ENCODE results near the gene LRGUK. TPM values are rescaled to one million over a fixed set of nuclear protein-coding genes. Genes with fewer than 3 reads are reported as not detected.

LRGUK gene
- polyA plus RNA-seq, 3 donors, result 0.41 TPM; not detected in 2

DNA sequence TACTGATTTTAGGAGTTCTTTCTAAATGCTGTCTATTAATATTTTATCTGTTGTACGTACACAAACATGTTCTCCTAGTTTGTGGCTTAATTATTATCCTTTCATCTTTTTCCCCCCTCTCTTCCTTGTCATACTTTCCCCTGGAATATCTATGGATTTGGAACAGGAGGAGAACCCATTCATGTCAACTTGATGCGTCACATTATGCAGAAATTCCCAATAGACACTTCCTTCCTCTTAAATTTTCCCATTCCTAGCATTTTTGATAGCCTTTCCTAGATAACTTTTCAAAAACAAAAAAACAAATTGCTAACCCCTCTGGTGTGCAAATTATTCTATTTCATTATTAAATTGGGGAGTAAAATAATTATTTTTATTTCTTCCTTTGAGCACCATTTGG is 153.4 kb downstream of the LRGUK start:
- Histone ChIP-seq H3K4me1 (ENCODE audit: control insufficient read depth in 1 of 2, insufficient read depth in 2 of 2, low read length in 2 of 2) (no peaks in the 10 kb centered on the region), H3K9me3 (replicated peaks in 1 of 2; ENCODE audit: control insufficient read depth in 1 of 2, insufficient read depth in 1 of 2, low read length in 2 of 2) (no peaks in the 10 kb centered on the region), H2AFZ (ENCODE audit: insufficient read depth, low read depth, low read length, poor library complexity, severe bottlenecking) (no peak overlapping the region), H4K20me1 (ENCODE audit: insufficient read depth, low read length) (no peaks in the 10 kb centered on the region), H3K9ac (ENCODE audit: insufficient read depth, low read length, poor library complexity, severe bottlenecking) (no peak overlapping the region), H3K27me3 (ENCODE audit: control insufficient read depth in 2 of 2, insufficient read depth in 2 of 2, low read length in 2 of 2) (peaks cover 4 to 16% of the 10 kb centered on the region in 2 donors), H3K79me2 (ENCODE audit: insufficient read depth, low read length) (no peaks in the 10 kb centered on the region), H3K27ac (ENCODE audit: low read depth in 1 of 2, low read length in 2 of 2) (no peak overlapping the region), H3K36me3 (replicated peaks in 1 of 2; ENCODE audit: control insufficient read depth in 1 of 2, insufficient read depth in 2 of 2, low read length in 2 of 2) (no peaks in the 10 kb centered on the region), H3K4me3 (replicated peaks in 1 of 3; ENCODE audit: low read depth in 2 of 3, low read length in 3 of 3) (no peak overlapping the region), H3K4me2 (replicated peaks; ENCODE audit: extremely low read depth, low read length, poor library complexity, severe bottlenecking) (no peak overlapping the region)
- no peak for TF ChIP-seq CTCF (IDR thresholded peaks at IDR 0.05)
- H3K27me3 Mint-ChIP-seq (ENCODE audit: low read depth in 3 of 3), result peaks cover 7 to 15% (median 8%) of the 10 kb centered on the region in 3 donors
- 100% methylated on average over 1 of the region's 2 CpGs for WGBS (ENCODE audit: insufficient coverage)
- DNase-seq, result no peak
- no peak overlapping the region for H3K27ac Mint-ChIP-seq
- intact Hi-C loops (cut with micrococcal nuclease), result no loop called here
- peaks cover 0 to 5% (median 3%) of the 10 kb centered on the region in 7 donors for H3K9me3 Mint-ChIP-seq
- no peaks in the 10 kb centered on the region for H3K36me3 Mint-ChIP-seq
- no peaks in the 10 kb centered on the region for H3K4me1 Mint-ChIP-seq
- H3K4me3 Mint-ChIP-seq, result no peak overlapping the region

GRCh38 chr7:134284011-134284410 is 156.9 kb downstream of the LRGUK start:
- WGBS (ENCODE audit: insufficient coverage), result 82% methylated on average over 2 of the region's 6 CpGs
- H3K4me2 ChIP-seq (replicated peaks; ENCODE audit: extremely low read depth, low read length, poor library complexity, severe bottlenecking), result no peak overlapping the region
- no peak overlapping the region for H3K9ac ChIP-seq (ENCODE audit: insufficient read depth, low read length, poor library complexity, severe bottlenecking)
- H3K4me3 ChIP-seq (replicated peaks in 1 of 3; ENCODE audit: low read depth in 2 of 3, low read length in 3 of 3), result no peak overlapping the region
- H3K9me3 ChIP-seq (replicated peaks in 1 of 2; ENCODE audit: control insufficient read depth in 1 of 2, insufficient read depth in 1 of 2, low read length in 2 of 2), result no peaks in the 10 kb centered on the region
- intact Hi-C loops (cut with micrococcal nuclease), result no loop called here
- peaks cover 2 to 9% (median 8%) of the 10 kb centered on the region in 3 donors for H3K27me3 Mint-ChIP-seq (ENCODE audit: low read depth in 3 of 3)
- no peak overlapping the region for H3K27ac Mint-ChIP-seq
- no peaks in the 10 kb centered on the region for H3K36me3 ChIP-seq (replicated peaks in 1 of 2; ENCODE audit: control insufficient read depth in 1 of 2, insufficient read depth in 2 of 2, low read length in 2 of 2)
- H3K4me1 Mint-ChIP-seq, result peaks cover 10% of the 10 kb centered on the region
- TF ChIP-seq CTCF (IDR thresholded peaks at IDR 0.05), result no peak
- no peaks in the 10 kb centered on the region for H4K20me1 ChIP-seq (ENCODE audit: insufficient read depth, low read length)
- H3K27ac ChIP-seq (ENCODE audit: low read depth in 1 of 2, low read length in 2 of 2), result no peak overlapping the region
- H3K27me3 ChIP-seq (ENCODE audit: control insufficient read depth in 2 of 2, insufficient read depth in 2 of 2, low read length in 2 of 2), result peaks cover 0 to 14% of the 10 kb centered on the region in 2 donors
- H3K9me3 Mint-ChIP-seq, result peaks cover 0 to 10% (median 3%) of the 10 kb centered on the region in 7 donors
- H3K36me3 Mint-ChIP-seq, result no peaks in the 10 kb centered on the region
- no peaks in the 10 kb centered on the region for H3K79me2 ChIP-seq (ENCODE audit: insufficient read depth, low read length)
- DNase-seq, result no peak
- H3K4me3 Mint-ChIP-seq, result no peak overlapping the region
- peaks cover 6 to 8% of the 10 kb centered on the region in 2 donors for H3K4me1 ChIP-seq (ENCODE audit: control insufficient read depth in 1 of 2, insufficient read depth in 2 of 2, low read length in 2 of 2)
- H2AFZ ChIP-seq (ENCODE audit: insufficient read depth, low read depth, low read length, poor library complexity, severe bottlenecking), result no peak overlapping the region

Measured in CD14-positive monocyte (primary cell).